A549 (cell line): Measurements from ENCODE around the gene RRBP1. TPM values are rescaled to one million over a fixed set of nuclear protein-coding genes. Genes with fewer than 3 reads are reported as not detected.

Experiments
- ATAC-seq, 2 experiments: fragments of 200-7000 bp in 1 of 2; fragments of >200 bp in 1 of 2; cut with Nextera tagmentation in 1 of 2; cut with Tn5 transposase in 1 of 2; 3 replicates each; pipeline versions ENCODE4 v1.8.0 to v1.9.1; 2018 to 2020; ENCODE audit warnings: mild to moderate bottlenecking in 1 of 2, moderate library complexity in 1 of 2
- CTCF ChIA-PET: fragments of 300-600 bp; sonication (Branson Sonifier 250); formaldehyde crosslinking; extraction: SDS; loops from one replicate; lab custom pipeline; 2021; ENCODE audit warnings: antibody characterized with exemption, inconsistent platforms; lab: Yijun Ruan, JAX
- POLR2A ChIA-PET: fragments of 350-600 bp; formaldehyde crosslinking; extraction: SDS; loops from one replicate; lab custom pipeline; 2021; ENCODE audit warnings: antibody characterized with exemption, inconsistent platforms; lab: Yijun Ruan, JAX
- DNase-seq, 2 experiments: peaks; one replicate each; pipeline versions ENCODE4 v3.0.0 to v3.0.0-alpha.2; 2011 to 2016; ENCODE audit warnings: low read depth in 1 of 2, low spot score in 1 of 2
- FAIRE-seq: peaks from 2 replicates; lab custom pipeline; 2011; peaks lifted over from hg19 to GRCh38; lab: Jason Lieb, UNC
- H3K27ac ChIP-seq, 2 experiments: fragments of >200 bp; sonication (Bioruptor Twin); formaldehyde crosslinking; 3 replicates each; pipeline ENCODE4 v1.5.1; 2016 to 2017
- H3K4me1 ChIP-seq: fragments of >200 bp; sonication (Bioruptor Twin); formaldehyde crosslinking; 3 replicates; pipeline ENCODE4 v1.6.1; 2016
- H3K4me2 ChIP-seq: fragments of >200 bp; sonication (Bioruptor Twin); formaldehyde crosslinking; 3 replicates; pipeline ENCODE4 v1.6.1; 2016
- H3K4me3 ChIP-seq: fragments of >200 bp; sonication (Bioruptor Twin); formaldehyde crosslinking; 3 replicates; pipeline ENCODE4 v1.5.1; 2016
- H3K9me3 ChIP-seq: fragments of >200 bp; sonication (Bioruptor Twin); formaldehyde crosslinking; 3 replicates; pipeline ENCODE4 v1.6.1; 2016
- E2F6 ChIP-seq: IDR thresholded peaks from 2 replicates; pipeline ENCODE4 v1.6.1; 2012; ENCODE audit warnings: low read depth, borderline replicate concordance
- MAZ ChIP-seq: fragments of 150-350 bp; IDR thresholded peaks from 2 replicates; pipeline ENCODE4 v1.6.1; 2014; ENCODE audit warnings: antibody characterized with exemption, low read depth, low read length, borderline replicate concordance
- NPAS2 ChIP-seq: fragments of 250-450 bp; sonication (Bioruptor Pico); IDR thresholded peaks from 2 replicates; pipeline ENCODE4 v1.8.0; 2022; ENCODE audit warnings: mild to moderate bottlenecking, moderate library complexity, borderline replicate concordance
- POLR2A ChIP-seq: IDR thresholded peaks from 2 replicates; pipeline ENCODE4 v1.6.1; 2012; ENCODE audit warnings: mild to moderate bottlenecking, low read length
- RAD21 ChIP-seq, 2 experiments: fragments of >200 bp in 1 of 2; sonication (Bioruptor Twin) in 1 of 2; formaldehyde crosslinking in 1 of 2; IDR thresholded peaks in 1 of 2; conservative IDR thresholded peaks in 1 of 2; 2 replicates in 1 of 2; 3 replicates in 1 of 2; pipeline ENCODE4 v1.6.1; 2012 to 2018; ENCODE audit warnings: inconsistent platforms in 1 of 2
- SMC3 ChIP-seq: fragments of >200 bp; sonication (Bioruptor Twin); formaldehyde crosslinking; IDR thresholded peaks from 3 replicates; pipeline ENCODE4 v1.6.1; 2018; ENCODE audit warnings: inconsistent platforms
- WGBS: methylation state at CpG from one replicate; pipeline ENCODE4 v1.1.6; 2017; ENCODE audit errors: missing lambda C conversion rate; 5-methylcytosine and 5-hydroxymethylcytosine counted together
- polyA plus RNA-seq, 4 experiments: library from polyadenylated mRNA; depleted of rRNA in 3 of 4; stranded (reverse); fragments of >200 nt; fragmentation: RNase III in 1 of 4; extraction: RNeasy Plus Mini Kit Qiagen cat#74134 plus additional on column Dnase treatment in 1 of 4; gene quantifications; 2 replicates in 3 of 4; 3 replicates in 1 of 4; pipeline ENCODE4 v1.2.3, GENCODE V29; 2011 to 2017
- TF ChIP-seq, protein P1 (sequence below): fragments of 150-350 bp; IDR thresholded peaks from 2 replicates; pipeline ENCODE4 v1.6.1; 2014; ENCODE audit warnings: low read depth, mild to moderate bottlenecking, low read length
- TF ChIP-seq, protein P2 (sequence below): fragments of >200 bp; sonication (Bioruptor Twin); formaldehyde crosslinking; IDR thresholded peaks from 3 replicates; pipeline ENCODE4 v1.5.1; 2016
- TF ChIP-seq, protein P3 (sequence below): fragments of 200-600 bp; sonication (generic); IDR thresholded peaks from 2 replicates; pipeline ENCODE4 v1.6.1; 2016; ENCODE audit warnings: antibody characterized with exemption, mild to moderate bottlenecking, moderate library complexity

The RRBP1 gene
- polyA plus RNA-seq, 2 of the 4 experiments (the other 2 are of a cell fraction): 51.6 to 79.6 TPM

DNA sequence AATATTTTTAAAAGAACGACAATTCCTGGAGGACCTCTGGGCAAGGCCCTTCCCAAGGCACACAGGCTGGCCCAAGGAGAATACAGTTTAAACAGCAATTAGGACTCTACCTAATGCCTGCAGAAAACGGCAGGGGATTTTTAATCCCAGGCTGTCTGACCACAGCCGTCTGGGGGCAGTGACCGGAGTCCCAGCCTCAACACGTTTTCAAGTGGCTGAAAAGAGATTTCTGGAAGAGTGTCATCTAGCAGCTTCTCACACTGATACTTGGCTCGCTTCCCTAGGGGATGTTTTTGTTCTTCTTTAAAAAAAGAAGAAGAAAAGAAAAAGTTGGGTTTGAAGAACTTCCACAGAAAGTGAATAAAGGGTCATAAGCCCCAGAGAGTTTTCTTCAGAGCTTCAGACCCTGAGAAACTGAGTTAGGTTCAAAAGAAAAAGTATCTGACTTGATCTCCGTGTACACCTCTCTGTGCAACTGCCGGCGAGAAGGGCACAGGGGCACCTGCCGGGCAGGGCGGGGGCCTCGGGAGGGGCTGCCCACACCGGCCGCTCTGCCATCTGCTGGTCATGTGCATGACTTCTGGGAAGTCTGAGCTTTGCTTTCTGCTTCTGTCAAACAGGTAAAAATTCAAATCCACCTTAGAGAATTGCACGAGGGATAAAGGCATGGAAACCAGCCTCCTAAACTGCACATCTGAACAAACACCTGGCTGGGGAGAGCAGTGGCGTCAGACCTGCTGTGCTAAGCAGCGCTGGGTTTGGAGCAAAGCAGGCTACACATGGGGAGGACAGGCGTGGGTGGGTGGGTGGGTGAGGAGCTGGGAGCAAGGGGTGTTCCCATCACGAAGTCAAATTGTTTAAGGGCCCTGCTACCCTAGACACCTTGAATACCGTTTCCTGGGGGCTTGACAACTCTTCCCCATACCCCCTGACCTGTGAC is 33.0 kb downstream of the RRBP1 start:
- CTCF ChIA-PET: interaction anchor here (0.6 to 5.7 kb wide), 27 partner anchors 8 to 289 kb away, joined by 3 to 36 read pairs (median 5); no protein-coding TSS in a partner anchor
- TF ChIP-seq, protein P1, sequence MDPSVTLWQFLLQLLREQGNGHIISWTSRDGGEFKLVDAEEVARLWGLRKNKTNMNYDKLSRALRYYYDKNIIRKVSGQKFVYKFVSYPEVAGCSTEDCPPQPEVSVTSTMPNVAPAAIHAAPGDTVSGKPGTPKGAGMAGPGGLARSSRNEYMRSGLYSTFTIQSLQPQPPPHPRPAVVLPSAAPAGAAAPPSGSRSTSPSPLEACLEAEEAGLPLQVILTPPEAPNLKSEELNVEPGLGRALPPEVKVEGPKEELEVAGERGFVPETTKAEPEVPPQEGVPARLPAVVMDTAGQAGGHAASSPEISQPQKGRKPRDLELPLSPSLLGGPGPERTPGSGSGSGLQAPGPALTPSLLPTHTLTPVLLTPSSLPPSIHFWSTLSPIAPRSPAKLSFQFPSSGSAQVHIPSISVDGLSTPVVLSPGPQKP: no peak
- peak; percentile 60 for TF ChIP-seq SMC3
- peak; percentile 32 to 34; a peak in 3 of 5 replicates for TF ChIP-seq RAD21 (conservative IDR thresholded peaks at IDR 0.05 in 1 of 2, IDR thresholded peaks at IDR 0.05 in 1 of 2)
- TF ChIP-seq, protein P2, sequence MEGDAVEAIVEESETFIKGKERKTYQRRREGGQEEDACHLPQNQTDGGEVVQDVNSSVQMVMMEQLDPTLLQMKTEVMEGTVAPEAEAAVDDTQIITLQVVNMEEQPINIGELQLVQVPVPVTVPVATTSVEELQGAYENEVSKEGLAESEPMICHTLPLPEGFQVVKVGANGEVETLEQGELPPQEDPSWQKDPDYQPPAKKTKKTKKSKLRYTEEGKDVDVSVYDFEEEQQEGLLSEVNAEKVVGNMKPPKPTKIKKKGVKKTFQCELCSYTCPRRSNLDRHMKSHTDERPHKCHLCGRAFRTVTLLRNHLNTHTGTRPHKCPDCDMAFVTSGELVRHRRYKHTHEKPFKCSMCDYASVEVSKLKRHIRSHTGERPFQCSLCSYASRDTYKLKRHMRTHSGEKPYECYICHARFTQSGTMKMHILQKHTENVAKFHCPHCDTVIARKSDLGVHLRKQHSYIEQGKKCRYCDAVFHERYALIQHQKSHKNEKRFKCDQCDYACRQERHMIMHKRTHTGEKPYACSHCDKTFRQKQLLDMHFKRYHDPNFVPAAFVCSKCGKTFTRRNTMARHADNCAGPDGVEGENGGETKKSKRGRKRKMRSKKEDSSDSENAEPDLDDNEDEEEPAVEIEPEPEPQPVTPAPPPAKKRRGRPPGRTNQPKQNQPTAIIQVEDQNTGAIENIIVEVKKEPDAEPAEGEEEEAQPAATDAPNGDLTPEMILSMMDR: peak; percentile 50
- peak; percentile 75; the same call in 1 of the 2 replicates for TF ChIP-seq MAZ
- TF ChIP-seq, all 56 proteins: peak for 4
- H3K4me3 ChIP-seq: no peak overlapping the region
- FAIRE-seq: no peak
- H3K27ac ChIP-seq: no peak overlapping the region
- ATAC-seq: peak; percentile 51 to 74; a peak in 3 of 6 replicates
- POLR2A ChIA-PET: no interaction called here
- WGBS: 63% methylated on average over 20 of the region's 20 CpGs
- H3K4me2 ChIP-seq: no peak overlapping the region
- H3K9me3 ChIP-seq: no peaks in the 10 kb centered on the region
- peaks cover 20% of the 10 kb centered on the region for H3K4me1 ChIP-seq
- DNase-seq: peak; percentile 26 to 62

GRCh38 chr20:17648315-17648646 is 33.8 kb downstream of the RRBP1 start:
- peaks cover 20% of the 10 kb centered on the region for H3K4me1 ChIP-seq
- POLR2A ChIA-PET: no interaction called here
- DNase-seq (no peak), FAIRE-seq (no peak), ATAC-seq (no peak)
- 90% methylated on average over 10 of the region's 10 CpGs for WGBS
- CTCF ChIA-PET: interaction anchor here (0.8 to 5.7 kb wide), 14 partner anchors 9 to 254 kb away, joined by 3 to 36 read pairs (median 8); no protein-coding TSS in a partner anchor
- TF ChIP-seq NPAS2 (CRISPR knock-in tag): no peak
- no peak for TF ChIP-seq E2F6
- no peak for TF ChIP-seq POLR2A
- no peak for TF ChIP-seq MAZ
- TF ChIP-seq, protein P3, sequence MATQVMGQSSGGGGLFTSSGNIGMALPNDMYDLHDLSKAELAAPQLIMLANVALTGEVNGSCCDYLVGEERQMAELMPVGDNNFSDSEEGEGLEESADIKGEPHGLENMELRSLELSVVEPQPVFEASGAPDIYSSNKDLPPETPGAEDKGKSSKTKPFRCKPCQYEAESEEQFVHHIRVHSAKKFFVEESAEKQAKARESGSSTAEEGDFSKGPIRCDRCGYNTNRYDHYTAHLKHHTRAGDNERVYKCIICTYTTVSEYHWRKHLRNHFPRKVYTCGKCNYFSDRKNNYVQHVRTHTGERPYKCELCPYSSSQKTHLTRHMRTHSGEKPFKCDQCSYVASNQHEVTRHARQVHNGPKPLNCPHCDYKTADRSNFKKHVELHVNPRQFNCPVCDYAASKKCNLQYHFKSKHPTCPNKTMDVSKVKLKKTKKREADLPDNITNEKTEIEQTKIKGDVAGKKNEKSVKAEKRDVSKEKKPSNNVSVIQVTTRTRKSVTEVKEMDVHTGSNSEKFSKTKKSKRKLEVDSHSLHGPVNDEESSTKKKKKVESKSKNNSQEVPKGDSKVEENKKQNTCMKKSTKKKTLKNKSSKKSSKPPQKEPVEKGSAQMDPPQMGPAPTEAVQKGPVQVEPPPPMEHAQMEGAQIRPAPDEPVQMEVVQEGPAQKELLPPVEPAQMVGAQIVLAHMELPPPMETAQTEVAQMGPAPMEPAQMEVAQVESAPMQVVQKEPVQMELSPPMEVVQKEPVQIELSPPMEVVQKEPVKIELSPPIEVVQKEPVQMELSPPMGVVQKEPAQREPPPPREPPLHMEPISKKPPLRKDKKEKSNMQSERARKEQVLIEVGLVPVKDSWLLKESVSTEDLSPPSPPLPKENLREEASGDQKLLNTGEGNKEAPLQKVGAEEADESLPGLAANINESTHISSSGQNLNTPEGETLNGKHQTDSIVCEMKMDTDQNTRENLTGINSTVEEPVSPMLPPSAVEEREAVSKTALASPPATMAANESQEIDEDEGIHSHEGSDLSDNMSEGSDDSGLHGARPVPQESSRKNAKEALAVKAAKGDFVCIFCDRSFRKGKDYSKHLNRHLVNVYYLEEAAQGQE: no peak
- H3K9me3 ChIP-seq: no peaks in the 10 kb centered on the region
- H3K27ac ChIP-seq: no peak overlapping the region
- no peak overlapping the region for H3K4me2 ChIP-seq
- no peak overlapping the region for H3K4me3 ChIP-seq
